ENCODE data around the gene DPP6. TPM values are rescaled to one million over a fixed set of nuclear protein-coding genes. Genes with fewer than 3 reads are reported as not detected.

Gene DPP6
- total RNA-seq, 4 donors from 2014 or later, result 13.4 to 33.2 (median 26.8) TPM

- Histone ChIP-seq H3K4me3 (no peak overlapping the region), H3K36me3 (peaks cover 0 to 4% (median 0%) of the 10 kb centered on the region in 4 donors), H3K4me1 (no peaks in the 10 kb centered on the region), H3K27me3 (no peaks in the 10 kb centered on the region), H3K9me3 (peaks cover 0 to 8% (median 4%) of the 10 kb centered on the region in 4 donors), H3K27ac (replicated peaks in 1 of 4) (no peak overlapping the region)
- no peak for DNase-seq (ENCODE audit: extremely low spot score)
- TF ChIP-seq, protein P1, sequence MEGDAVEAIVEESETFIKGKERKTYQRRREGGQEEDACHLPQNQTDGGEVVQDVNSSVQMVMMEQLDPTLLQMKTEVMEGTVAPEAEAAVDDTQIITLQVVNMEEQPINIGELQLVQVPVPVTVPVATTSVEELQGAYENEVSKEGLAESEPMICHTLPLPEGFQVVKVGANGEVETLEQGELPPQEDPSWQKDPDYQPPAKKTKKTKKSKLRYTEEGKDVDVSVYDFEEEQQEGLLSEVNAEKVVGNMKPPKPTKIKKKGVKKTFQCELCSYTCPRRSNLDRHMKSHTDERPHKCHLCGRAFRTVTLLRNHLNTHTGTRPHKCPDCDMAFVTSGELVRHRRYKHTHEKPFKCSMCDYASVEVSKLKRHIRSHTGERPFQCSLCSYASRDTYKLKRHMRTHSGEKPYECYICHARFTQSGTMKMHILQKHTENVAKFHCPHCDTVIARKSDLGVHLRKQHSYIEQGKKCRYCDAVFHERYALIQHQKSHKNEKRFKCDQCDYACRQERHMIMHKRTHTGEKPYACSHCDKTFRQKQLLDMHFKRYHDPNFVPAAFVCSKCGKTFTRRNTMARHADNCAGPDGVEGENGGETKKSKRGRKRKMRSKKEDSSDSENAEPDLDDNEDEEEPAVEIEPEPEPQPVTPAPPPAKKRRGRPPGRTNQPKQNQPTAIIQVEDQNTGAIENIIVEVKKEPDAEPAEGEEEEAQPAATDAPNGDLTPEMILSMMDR (IDR thresholded peaks at IDR 0.05), result no peak
- no peak for TF ChIP-seq EP300 (IDR thresholded peaks at IDR 0.05)
- TF ChIP-seq POLR2A (IDR thresholded peaks at IDR 0.05; ENCODE audit: low read depth), result no peak
- TF ChIP-seq POLR2AphosphoS5 (IDR thresholded peaks at IDR 0.05), result no peak
- WGBS, result 92% methylated on average over 4 of the region's 4 CpGs
- intact Hi-C loops (cut with DNase I), result no loop called here
Measured at GRCh38 chr7:154726368-154726767, 674.2 kb downstream of the DPP6 start.

GRCh38 chr7:154729056-154729455, 676.9 kb downstream of the DPP6 start:
- 76% methylated on average over 3 of the region's 3 CpGs for WGBS
- DNase-seq (ENCODE audit: extremely low spot score), result no peak
- intact Hi-C loops (cut with DNase I), result no loop called here

GRCh38 chr7:154735766-154736165, 683.6 kb downstream of the DPP6 start:
- H3K9me3 ChIP-seq, result no peaks in the 10 kb centered on the region
- H3K27ac ChIP-seq (replicated peaks in 1 of 4), result no peak overlapping the region
- TF ChIP-seq EP300 (IDR thresholded peaks at IDR 0.05), result no peak
- TF ChIP-seq, protein P1 (IDR thresholded peaks at IDR 0.05), result no peak
- no peak for TF ChIP-seq POLR2AphosphoS5 (IDR thresholded peaks at IDR 0.05)
- TF ChIP-seq POLR2A (IDR thresholded peaks at IDR 0.05; ENCODE audit: low read depth), result no peak
- H3K27me3 ChIP-seq, result no peaks in the 10 kb centered on the region
- DNase-seq (ENCODE audit: extremely low spot score), result no peak
- 82% methylated on average over 3 of the region's 3 CpGs for WGBS
- H3K4me1 ChIP-seq, result no peaks in the 10 kb centered on the region
- no peaks in the 10 kb centered on the region for H3K36me3 ChIP-seq
- H3K4me3 ChIP-seq, result no peak overlapping the region
- intact Hi-C loops (cut with DNase I), result no loop called here

More at GRCh38 chr7:154729056-154729455, 676.9 kb downstream of the DPP6 start:
- no peak for TF ChIP-seq EP300 (IDR thresholded peaks at IDR 0.05)
- TF ChIP-seq POLR2A (IDR thresholded peaks at IDR 0.05; ENCODE audit: low read depth), result no peak
- TF ChIP-seq, protein P1 (IDR thresholded peaks at IDR 0.05), result no peak
- TF ChIP-seq POLR2AphosphoS5 (IDR thresholded peaks at IDR 0.05), result no peak
- Histone ChIP-seq H3K27me3 (no peaks in the 10 kb centered on the region), H3K4me1 (no peaks in the 10 kb centered on the region), H3K4me3 (no peak overlapping the region), H3K27ac (replicated peaks in 1 of 4) (no peak overlapping the region), H3K9me3 (peaks cover 0 to 8% (median 4%) of the 10 kb centered on the region in 4 donors), H3K36me3 (peaks cover 0 to 4% (median 0%) of the 10 kb centered on the region in 4 donors)

- TF ChIP-seq POLR2A (IDR thresholded peaks at IDR 0.05; ENCODE audit: low read depth) (no peak), EP300 (IDR thresholded peaks at IDR 0.05) (no peak), POLR2AphosphoS5 (IDR thresholded peaks at IDR 0.05) (no peak)
- TF ChIP-seq, protein P1 (IDR thresholded peaks at IDR 0.05), result no peak
- H3K36me3 ChIP-seq, result no peaks in the 10 kb centered on the region
- H3K4me1 ChIP-seq, result no peaks in the 10 kb centered on the region
- intact Hi-C loops (cut with DNase I), result no loop called here
- no peaks in the 10 kb centered on the region for H3K9me3 ChIP-seq
- H3K27me3 ChIP-seq, result no peaks in the 10 kb centered on the region
- WGBS, result 74% methylated on average over 3 of the region's 3 CpGs
- DNase-seq (ENCODE audit: extremely low spot score), result no peak
- H3K4me3 ChIP-seq, result no peak overlapping the region
- H3K27ac ChIP-seq (replicated peaks in 1 of 4), result no peak overlapping the region
Measured at GRCh38 chr7:154736389-154736788, 684.2 kb downstream of the DPP6 start.

GRCh38 chr7:154738216-154738615, 686.0 kb downstream of the DPP6 start:
- no peak overlapping the region for H3K27ac ChIP-seq (replicated peaks in 1 of 4)
- intact Hi-C loops (cut with DNase I), result no loop called here
- TF ChIP-seq, protein P1 (IDR thresholded peaks at IDR 0.05), result no peak
- no peak for TF ChIP-seq POLR2AphosphoS5 (IDR thresholded peaks at IDR 0.05)
- TF ChIP-seq EP300 (IDR thresholded peaks at IDR 0.05), result no peak
- TF ChIP-seq POLR2A (IDR thresholded peaks at IDR 0.05; ENCODE audit: low read depth), result no peak
- H3K4me1 ChIP-seq, result no peaks in the 10 kb centered on the region
- DNase-seq (ENCODE audit: extremely low spot score), result no peak
- H3K27me3 ChIP-seq, result no peaks in the 10 kb centered on the region
- H3K4me3 ChIP-seq, result no peak overlapping the region
- no peaks in the 10 kb centered on the region for H3K36me3 ChIP-seq
- no peaks in the 10 kb centered on the region for H3K9me3 ChIP-seq
- 44% methylated on average over 5 of the region's 5 CpGs for WGBS
